Measurements from ENCODE around the gene HS6ST1.
"Not testable (repeated sequence)": the region's sequence is repeated elsewhere in the genome, so short reads cannot be mapped to it uniquely, and the experiment has no call there.

The HS6ST1 gene

DNA sequence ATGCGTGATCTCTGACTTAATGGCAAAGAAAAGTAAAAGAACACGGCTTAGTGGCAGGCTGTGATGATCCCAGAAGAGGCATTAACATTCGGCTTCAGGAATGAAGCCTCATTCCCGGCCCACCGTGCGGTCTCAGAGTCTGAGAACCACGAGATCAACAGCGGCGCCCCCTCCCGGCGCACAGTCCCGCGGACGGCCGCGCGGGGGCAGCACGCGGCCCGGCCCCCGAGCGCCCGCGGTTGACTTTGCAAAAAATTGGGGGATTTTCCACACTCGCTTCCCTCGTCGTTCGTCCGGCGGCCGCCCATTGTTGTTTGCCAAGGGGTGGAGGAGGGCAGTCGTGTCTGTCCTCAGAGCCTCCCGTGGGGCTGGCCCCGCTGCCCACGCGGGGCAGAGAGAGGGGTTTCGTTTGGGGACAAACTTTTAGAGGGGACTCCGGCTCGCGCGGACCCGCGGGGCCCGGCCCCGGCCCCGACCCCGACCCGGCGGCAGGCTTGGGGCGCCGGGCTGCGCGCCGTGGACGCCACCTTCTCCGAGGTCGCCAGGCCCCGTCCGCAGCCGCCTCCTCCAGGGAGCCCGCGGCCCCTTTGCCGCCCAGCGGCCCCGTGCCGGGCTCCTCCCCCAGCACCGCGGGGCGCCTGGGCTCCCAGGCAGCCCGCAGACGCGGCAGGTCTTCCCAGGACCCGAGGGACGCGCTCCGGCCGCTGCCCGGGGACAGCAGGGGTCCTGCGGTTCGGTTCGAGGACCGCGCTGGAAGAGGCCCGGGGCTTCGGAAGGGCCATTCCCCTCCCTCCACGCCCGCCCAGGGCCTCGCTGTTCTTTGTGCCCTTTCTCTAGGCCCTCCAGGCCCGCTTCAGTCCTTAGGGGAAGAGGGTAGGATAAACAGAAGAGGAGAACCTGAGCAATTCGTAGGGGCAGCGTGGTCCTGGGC is 3.4 kb upstream of the HS6ST1 start:
- peak; percentile 73 for DNase-seq

- DNase-seq: no peak
Observed at GRCh38 chr2:128320906-128321771, 2.5 kb upstream of the HS6ST1 start.

GRCh38 chr2:128320192-128320905 is 1.7 kb upstream of the HS6ST1 start:
- DNase-seq: no peak

GRCh38 chr2:128319631-128320191 is 1.0 kb upstream of the HS6ST1 start:
- DNase-seq: no peak

DNA sequence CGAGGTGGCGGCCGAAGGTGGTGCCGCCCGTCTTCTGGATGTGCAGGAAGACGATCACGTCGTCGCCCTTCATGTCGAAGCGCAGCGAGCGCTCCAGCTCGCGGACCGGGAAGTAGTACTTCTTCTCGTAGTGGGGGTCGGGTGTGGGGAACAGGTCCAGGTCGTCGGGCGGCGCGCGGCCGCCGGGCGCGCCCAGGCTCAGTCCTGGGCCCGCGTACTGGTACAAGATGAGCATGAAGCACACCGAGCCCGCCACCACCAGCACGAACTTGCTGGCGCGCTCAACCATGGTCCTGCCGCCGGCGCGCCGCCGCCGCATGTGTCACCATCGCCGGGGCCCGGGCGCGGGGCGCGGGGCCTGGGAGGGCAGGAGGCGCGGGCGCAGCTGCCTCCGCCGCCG is 423 bp downstream of the HS6ST1 start:
- DNase-seq: not testable (repeated sequence)

GRCh38 chr2:128317899-128318225 is 806 bp downstream of the HS6ST1 start:
- not testable (repeated sequence) for DNase-seq

GRCh38 chr2:128317181-128317898 is 1.3 kb downstream of the HS6ST1 start:
- DNase-seq: peak; percentile 41

GRCh38 chr2:128316777-128317180 is 1.9 kb downstream of the HS6ST1 start:
- no peak for DNase-seq

GRCh38 chr2:128315829-128316776 is 2.6 kb downstream of the HS6ST1 start:
- no peak for DNase-seq

- no peak for DNase-seq
Observed at GRCh38 chr2:128315122-128315828, 3.4 kb downstream of the HS6ST1 start.

DNA sequence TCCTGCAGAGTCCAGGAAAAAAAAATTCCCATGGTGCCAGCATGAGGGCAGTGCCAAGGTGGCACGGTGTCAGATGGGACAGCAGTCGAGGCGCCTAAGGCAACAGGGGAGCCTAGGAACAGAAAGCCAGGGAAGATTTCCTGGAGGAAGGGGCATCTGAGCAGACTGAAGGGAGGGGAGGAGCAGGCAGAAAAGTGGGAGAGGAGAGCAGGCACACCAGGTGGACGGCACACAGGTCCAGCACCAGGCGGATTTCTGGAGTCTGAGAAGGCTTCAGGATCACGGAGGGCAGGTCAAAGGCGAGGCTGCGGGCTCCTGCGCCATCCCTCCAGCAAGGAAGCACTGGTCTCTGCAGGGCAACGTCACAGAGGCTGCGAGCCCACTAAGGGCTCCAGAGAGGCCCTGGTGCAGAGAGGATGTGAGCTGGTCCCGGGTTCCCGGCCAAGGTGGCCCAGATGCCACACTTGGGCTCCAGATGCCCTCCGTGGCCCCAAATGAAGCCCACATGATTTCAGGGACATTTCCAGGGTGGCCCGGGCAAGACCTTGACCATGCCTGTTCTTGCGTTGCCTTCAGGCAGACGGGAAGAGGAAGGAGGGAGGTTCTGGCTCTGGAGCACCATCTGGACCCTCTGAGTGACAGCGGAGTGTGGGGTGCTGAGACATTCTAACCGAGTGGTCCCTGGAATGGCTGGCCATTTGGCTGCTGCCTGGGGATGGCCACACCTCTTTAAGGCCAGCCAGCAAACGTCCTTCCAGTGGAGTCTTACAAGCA is 4.1 kb downstream of the HS6ST1 start:
- no peak for DNase-seq

DNA sequence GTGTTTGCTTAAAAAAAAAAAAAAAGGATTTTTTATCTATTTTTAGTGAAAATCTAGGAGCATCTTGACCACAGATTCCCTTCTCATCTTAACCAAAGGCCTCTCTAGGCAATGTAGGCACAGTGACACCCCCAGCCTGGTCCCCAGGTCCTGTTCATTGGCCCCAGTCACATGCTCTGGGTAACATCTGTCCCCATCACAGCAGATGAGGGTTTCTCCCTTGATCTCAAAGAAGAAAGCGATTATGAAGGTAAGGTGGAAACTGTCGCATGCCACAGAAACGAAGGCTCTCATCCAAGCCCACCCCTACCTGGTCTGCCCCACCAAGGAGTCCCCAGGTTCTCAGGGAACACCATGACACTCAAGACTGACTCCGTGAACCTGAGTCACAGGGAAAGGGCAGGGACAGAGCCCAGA is 4.7 kb downstream of the HS6ST1 start:
- DNase-seq: no peak

DNA sequence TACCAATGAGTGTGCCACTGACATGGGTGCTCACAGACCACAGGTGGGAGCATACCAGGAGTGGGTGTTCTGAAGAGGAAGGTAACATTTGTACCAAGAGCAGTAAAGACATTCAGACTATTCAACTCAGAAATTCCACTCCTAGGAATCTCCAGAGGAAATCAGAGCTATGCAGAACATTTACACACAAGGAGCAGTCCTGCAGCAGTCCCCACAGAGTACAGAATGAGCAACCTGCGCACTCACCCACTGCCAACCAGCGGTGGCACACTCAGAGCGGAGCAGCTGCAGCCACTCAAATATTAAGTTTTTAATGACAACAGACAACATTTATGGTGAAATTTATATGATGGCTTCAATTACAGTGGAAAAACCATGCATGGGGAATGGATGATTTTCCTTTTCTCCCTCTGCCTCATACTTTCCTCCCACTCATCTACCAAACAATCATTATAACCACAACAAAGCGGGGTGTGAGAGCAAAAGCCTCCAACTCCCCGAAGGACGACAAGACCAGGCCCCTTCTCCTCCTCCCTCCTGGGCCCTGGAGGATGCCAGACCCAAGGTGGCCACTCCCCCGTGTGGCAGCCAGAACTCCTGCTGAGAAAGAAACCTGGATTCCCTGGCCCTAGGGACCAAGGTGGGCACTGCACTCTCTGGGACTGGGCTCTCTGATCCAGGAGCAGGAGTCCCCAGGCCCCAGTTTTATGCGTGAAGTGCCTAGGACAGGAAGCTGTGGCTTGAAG is 5.4 kb downstream of the HS6ST1 start:
- no peak for DNase-seq

DNA sequence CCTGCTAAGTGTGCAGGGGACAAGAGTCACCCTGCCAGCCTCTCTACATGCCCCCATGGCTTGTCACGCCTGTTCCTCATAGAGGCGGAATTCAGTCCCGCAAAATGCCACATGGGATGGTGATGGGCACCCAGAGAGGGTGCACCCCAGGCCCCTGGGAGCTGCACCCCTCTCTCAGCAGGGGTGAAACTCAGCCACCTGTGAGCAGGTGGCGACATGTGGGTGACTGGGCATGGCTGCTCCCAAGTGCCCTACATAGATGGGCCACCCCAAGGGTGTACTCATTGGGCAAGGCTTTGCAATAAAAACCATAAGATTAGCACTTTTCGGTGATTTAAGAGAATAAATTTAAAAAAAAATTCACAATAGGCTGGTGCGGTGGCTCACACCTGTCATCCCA is 6.3 kb downstream of the HS6ST1 start:
- DNase-seq: no peak

DNA sequence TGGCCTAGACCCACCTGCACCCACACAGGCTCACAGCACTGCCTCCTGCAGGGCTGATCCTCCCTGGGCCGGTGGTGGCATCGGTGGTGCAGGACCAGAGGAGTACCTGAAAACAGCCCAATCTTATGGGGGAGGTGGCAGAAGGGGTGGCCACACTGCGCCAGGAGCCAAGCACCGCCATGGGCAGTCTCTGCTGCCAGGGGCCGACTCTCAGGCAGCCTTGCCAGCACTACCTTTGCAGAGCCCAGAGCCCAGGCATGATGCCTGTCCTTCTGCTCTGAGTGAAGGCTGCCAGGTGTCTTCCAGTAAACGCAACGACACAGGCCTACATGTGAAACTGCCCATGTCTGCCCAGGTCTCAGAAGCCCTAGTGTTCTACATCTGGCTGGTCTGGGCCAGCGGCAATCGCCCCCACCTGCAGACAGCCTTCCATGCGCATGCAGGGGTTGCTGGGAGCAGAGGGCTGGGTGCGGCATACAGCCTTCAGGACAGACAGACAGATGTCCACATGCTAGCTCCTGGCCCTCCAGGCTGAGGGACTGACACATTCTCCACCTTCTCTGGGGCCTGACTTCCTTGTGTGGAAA is 6.8 kb downstream of the HS6ST1 start:
- no peak for DNase-seq

DNA sequence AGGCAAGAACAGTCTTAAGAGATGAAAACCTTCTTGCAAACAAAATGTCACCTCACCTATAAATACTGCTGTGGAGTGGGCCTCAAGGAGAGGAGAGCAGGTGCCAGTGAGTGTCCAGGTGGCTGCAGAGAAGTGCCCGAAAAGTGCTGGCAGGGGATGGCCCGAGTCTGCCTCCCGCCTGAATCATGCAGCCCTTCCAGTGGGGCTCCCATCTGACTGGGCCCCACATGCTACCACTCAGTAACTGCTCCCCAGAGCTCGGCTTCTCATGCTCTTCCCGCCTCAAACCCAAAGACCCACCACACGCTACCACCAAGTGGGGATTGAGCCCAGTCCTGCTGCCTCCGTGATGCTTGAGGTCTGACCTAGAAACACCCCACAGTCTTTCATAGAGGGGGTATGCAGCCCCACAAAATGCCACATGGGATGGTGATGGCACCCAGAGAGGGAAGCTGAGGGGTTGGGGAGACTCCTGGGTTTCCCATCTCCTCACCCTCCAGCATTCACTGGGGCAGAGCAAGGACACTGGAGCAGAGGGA is 7.4 kb downstream of the HS6ST1 start:
- DNase-seq: no peak

- no peak for DNase-seq
Observed at GRCh38 chr2:128310761-128311160, 7.9 kb downstream of the HS6ST1 start.

GRCh38 chr2:128310094-128310716 is 8.5 kb downstream of the HS6ST1 start:
- DNase-seq: no peak
